Urinary bladder (tissue), 4 donors: ENCODE data around the gene MED27. TPM values are rescaled to one million over a fixed set of nuclear protein-coding genes. Genes with fewer than 3 reads are reported as not detected.

Experiments used
- DNase-seq: peaks from one replicate; pipeline ENCODE4 v3.0.0-alpha.2; 2015; ENCODE audit errors: extremely low spot score
- H3K27ac ChIP-seq: one replicate; pipeline ENCODE4 v1.5.1; 2013; ENCODE audit warnings: low read depth, mild to moderate bottlenecking, moderate library complexity
- H3K36me3 ChIP-seq: one replicate; pipeline ENCODE4 v1.6.1; 2013; ENCODE audit warnings: mild to moderate bottlenecking, moderate library complexity; ENCODE audit not compliant: insufficient read depth
- H3K4me1 ChIP-seq: one replicate; pipeline ENCODE4 v1.6.1; 2013; ENCODE audit warnings: mild to moderate bottlenecking, moderate library complexity; ENCODE audit not compliant: insufficient read depth
- H3K4me3 ChIP-seq: one replicate; pipeline ENCODE4 v1.5.1; 2013; ENCODE audit warnings: low read depth, low read length
- WGBS: extraction: QIAGEN DNeasy Blood & Tissue Kit; methylation state at CpG from one replicate; pipeline ENCODE4 v1.1.7; 2013; 5-methylcytosine and 5-hydroxymethylcytosine counted together
- polyA plus RNA-seq: library from polyadenylated mRNA; stranded (reverse); fragments of 200-250 nt; gene quantifications from one replicate; pipeline ENCODE4 v1.2.3, GENCODE V29; 2013
- total RNA-seq: library from RNA; depleted of rRNA; stranded (reverse); fragments of >200 nt; gene quantifications from one replicate; pipeline ENCODE4 v1.2.3, GENCODE V29; 2014
- donor health status: healthy with polysubstance abuse.
- donor health status: healthy.

Gene MED27
- total and polyA plus RNA-seq, 2 donors = 7.7 to 26.6 TPM

DNA sequence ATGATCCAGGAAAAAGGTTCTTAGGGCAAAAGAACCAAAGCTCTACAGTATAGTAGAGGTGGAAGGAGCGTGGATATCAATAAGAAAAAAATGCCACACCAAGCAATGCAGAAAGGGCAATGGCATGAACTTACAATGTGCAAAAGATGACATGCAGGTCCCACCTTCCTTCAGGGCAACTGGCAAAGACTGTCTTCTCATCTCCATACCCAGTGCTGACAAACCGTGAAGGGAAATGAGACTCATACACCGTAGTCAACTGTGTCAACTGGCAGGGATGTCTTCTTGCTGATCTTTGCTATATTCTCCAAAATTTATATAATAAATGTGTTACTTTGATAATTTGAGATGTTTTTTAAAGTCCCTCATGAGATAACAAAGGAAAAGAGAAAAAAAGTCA lies 36.0 kb downstream of the MED27 start:
- H3K4me1 ChIP-seq = no peaks in the 10 kb centered on the region
- no peak for DNase-seq
- no peak overlapping the region for H3K27ac ChIP-seq
- H3K36me3 ChIP-seq = no peaks in the 10 kb centered on the region
- 94% methylated on average over 3 of the region's 3 CpGs for WGBS
- no peak overlapping the region for H3K4me3 ChIP-seq

DNA sequence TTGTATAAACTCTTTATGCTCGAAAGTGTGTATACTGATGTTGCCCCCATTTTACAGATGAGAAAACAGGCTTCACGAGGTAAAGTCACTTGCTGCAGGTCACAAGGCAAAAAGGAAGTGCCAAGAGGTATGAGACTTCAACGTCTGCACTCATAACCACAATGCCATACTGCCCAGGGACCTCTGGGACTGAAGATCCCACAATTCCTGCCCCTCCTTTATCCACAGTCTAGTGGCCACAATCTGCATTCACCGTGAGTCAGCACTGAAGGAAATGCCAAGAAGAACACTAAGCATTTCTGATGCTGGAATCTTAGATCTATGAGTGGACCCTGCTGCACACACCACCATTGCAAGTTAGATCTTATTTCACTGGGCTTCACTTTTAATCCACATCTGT lies 37.3 kb downstream of the MED27 start:
- DNase-seq = no peak
- H3K4me1 ChIP-seq = no peaks in the 10 kb centered on the region
- H3K4me3 ChIP-seq = no peak overlapping the region
- no peaks in the 10 kb centered on the region for H3K36me3 ChIP-seq
- 77% methylated on average over 4 of the region's 4 CpGs for WGBS
- no peak overlapping the region for H3K27ac ChIP-seq

DNA sequence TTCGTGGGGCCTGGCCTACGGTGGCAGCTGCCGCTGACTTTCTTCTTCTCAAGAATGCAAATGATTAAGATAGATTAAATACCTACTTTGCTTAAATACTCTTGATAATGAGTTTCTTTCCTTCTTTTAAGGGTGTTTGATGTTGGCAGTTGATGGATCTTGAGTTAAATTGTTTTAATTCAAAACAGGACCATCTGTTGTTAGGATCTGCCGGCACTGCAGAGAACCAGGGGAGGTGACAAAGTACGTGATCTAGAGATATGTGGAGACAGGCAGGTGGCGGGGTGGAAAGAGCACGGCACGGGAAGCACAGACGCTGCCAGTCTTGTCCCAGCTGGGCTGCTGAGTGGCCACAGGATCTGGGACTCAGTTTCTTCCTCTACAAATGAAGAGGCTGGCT lies 37.9 kb downstream of the MED27 start:
- DNase-seq = no peak
- H3K4me1 ChIP-seq = no peaks in the 10 kb centered on the region
- H3K36me3 ChIP-seq = no peaks in the 10 kb centered on the region
- H3K27ac ChIP-seq = no peak overlapping the region
- 81% methylated on average over 9 of the region's 9 CpGs for WGBS
- no peak overlapping the region for H3K4me3 ChIP-seq

DNA sequence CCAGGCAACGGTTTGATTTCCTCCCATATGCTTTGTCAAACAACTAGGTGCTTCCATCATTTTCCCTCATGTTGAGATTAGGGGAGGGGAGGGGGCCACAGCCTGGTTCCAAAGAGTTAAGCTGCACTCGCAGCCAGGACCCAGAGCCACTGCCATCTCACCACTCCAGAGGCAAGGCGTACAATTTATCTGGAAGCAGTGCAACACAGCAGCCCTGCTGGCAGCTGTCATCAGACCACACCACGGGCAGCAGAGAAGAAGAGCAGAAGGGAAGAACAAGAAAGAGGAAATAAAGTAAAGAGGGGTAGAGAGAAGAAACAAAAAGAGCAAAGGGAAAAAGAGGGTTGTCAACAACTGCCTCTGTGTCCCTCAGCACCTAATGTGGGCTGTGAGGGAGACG lies 38.9 kb downstream of the MED27 start:
- Histone ChIP-seq H3K27ac (no peak overlapping the region), H3K36me3 (no peaks in the 10 kb centered on the region), H3K4me3 (no peak overlapping the region), H3K4me1 (no peaks in the 10 kb centered on the region)
- no peak for DNase-seq
- WGBS = 77% methylated on average over 5 of the region's 5 CpGs

DNA sequence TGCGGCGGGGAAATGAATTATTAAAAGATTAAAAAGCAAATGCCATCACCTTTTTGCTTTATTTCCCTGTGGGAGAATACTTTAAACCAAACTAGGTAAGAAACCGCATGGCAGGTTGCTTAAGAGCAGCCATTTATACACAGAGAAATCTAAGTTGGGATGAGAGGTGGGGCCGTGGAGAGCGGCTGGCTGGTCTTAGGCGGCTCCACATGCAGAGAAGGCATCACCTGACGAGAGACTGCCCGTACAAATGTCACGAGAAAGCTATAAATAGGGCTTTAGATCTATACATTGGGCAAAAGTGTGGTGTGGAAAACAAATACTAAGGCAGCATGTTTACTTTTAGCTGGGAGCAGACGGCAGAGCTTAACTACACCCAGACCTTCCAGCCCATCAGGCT lies 39.4 kb downstream of the MED27 start:
- WGBS = 92% methylated on average over 10 of the region's 10 CpGs

DNA sequence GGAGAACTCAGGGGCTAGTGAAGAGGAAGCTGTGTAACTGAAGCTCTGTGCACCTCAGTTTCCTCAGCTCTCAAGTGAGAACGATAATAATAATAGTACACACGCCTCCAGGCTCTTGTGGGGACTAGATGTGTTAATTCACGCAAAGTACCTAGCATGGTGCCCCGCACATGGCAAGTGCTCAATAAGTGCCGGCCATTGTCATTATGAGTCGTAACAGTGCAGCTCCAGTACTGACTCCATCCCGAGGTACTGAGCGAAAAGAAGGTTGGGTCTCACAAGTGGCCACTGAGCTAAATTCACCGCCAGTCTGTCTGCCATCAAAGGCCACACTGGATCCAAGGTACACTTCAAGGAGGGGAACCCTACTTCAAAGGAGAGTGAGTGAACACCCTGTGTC lies 40.4 kb downstream of the MED27 start:
- H3K4me1 ChIP-seq = no peaks in the 10 kb centered on the region
- H3K4me3 ChIP-seq = no peak overlapping the region
- H3K36me3 ChIP-seq = no peaks in the 10 kb centered on the region
- 95% methylated on average over 9 of the region's 9 CpGs for WGBS
- DNase-seq = no peak
- no peak overlapping the region for H3K27ac ChIP-seq

More for the DNA sequence above, 39.4 kb downstream of the MED27 start:
- H3K4me1 ChIP-seq = no peaks in the 10 kb centered on the region
- H3K36me3 ChIP-seq = no peaks in the 10 kb centered on the region
- no peak overlapping the region for H3K4me3 ChIP-seq
- no peak for DNase-seq
- no peak overlapping the region for H3K27ac ChIP-seq

DNA sequence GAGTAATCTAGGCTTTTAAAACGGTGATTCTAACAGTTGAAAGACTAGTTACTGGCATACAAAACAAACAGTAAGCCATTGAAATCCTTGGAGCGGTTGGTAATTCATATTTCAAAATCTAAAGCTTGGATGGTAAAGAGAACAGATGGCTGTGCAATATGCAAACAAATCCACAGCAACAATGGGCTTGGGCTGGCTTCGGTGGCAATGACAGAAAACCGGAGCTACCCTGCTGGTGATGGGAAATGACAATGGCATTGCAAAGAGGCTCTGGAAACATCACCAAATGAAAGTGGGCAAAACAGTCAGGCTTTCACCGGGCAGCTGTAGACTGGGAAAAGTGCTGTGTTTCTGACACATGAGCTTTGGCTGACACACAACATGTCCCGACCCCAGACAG lies 42.2 kb downstream of the MED27 start:
- 84% methylated on average over 6 of the region's 6 CpGs for WGBS
- no peaks in the 10 kb centered on the region for H3K4me1 ChIP-seq
- H3K4me3 ChIP-seq = no peak overlapping the region
- no peaks in the 10 kb centered on the region for H3K36me3 ChIP-seq
- no peak for DNase-seq
- no peak overlapping the region for H3K27ac ChIP-seq

DNA sequence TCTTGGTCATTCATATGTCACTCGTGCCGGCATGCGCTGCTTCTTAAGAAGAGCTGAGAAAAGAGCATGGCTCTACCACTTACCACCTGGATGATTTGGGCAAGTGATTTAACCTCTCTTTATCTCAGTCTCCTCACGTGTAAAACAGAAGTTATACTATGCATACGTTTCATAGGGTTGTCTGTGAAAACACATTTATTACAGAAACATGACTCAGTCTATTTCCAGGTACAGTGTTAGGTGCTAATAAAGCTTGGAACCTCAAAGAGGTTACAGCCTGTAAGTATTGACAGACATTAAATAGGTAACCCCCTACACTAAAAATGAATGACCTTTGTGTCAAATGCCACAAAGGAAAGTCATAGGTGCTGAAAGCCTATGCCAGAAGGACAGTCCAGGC lies 43.1 kb downstream of the MED27 start:
- no peak overlapping the region for H3K4me3 ChIP-seq
- H3K36me3 ChIP-seq = no peaks in the 10 kb centered on the region
- no peaks in the 10 kb centered on the region for H3K4me1 ChIP-seq
- WGBS = 89% methylated on average over 5 of the region's 5 CpGs
- no peak for DNase-seq
- no peak overlapping the region for H3K27ac ChIP-seq

DNA sequence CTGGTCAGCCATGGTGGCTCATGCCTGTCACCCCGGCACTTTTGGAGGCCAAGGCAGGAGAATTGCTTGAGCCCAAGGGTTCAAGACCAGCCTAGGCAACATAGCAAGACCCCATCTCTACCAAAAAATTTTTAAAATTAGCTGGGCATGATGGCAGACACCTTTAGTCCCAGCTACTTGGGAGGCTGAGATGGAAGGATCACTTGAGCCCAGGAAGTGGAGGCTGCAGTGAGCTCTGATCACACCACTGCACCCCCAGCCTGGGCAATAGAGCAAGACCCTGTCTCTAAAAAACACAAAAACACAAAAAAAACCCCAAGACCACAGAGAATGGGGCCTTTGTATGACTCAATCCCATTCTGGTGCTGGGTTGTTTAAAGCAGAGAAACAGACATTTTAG lies 44.0 kb downstream of the MED27 start:
- 96% methylated on average over 1 of the region's 1 CpG for WGBS
- Histone ChIP-seq H3K4me1 (no peaks in the 10 kb centered on the region), H3K27ac (no peak overlapping the region), H3K36me3 (no peaks in the 10 kb centered on the region), H3K4me3 (no peak overlapping the region)
- DNase-seq = no peak

DNA sequence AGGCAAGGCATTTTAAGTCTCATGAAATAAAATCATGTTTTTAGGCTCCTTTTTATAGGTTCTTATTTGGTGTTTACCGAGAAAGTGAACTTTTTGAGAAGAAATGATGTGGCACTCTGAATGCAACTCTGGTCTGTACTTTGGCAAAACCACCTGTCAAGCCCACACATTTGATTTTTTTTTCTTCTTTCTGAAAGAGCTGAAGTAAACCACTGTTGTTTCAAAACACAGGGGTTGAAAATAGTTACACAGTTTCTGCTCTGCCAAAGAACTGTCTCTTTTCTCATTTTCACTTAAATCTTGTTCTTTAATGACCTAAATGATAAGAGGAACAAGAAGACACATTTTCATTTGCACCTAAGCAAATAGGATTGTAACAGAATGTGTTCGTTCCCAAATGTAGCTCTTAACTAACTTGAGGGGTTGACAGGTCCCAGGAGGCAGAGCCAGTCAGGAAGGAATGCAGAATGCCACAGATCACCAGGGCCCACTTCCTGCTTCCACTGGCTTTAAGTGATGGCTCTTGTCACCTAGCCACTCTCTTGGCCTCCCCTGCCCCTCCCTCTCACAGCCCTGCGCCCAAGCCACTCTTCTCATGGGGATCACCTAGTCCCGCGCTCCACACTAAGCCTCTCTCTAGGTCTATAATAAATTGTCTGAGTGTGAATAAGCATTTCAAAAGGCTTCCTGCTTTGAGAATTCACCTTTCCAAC lies 47.3 kb downstream of the MED27 start:
- no peak overlapping the region for H3K27ac ChIP-seq
- no peaks in the 10 kb centered on the region for H3K36me3 ChIP-seq
- DNase-seq = no peak
- H3K4me1 ChIP-seq = no peaks in the 10 kb centered on the region
- H3K4me3 ChIP-seq = no peak overlapping the region
- WGBS = 84% methylated on average over 5 of the region's 5 CpGs

DNA sequence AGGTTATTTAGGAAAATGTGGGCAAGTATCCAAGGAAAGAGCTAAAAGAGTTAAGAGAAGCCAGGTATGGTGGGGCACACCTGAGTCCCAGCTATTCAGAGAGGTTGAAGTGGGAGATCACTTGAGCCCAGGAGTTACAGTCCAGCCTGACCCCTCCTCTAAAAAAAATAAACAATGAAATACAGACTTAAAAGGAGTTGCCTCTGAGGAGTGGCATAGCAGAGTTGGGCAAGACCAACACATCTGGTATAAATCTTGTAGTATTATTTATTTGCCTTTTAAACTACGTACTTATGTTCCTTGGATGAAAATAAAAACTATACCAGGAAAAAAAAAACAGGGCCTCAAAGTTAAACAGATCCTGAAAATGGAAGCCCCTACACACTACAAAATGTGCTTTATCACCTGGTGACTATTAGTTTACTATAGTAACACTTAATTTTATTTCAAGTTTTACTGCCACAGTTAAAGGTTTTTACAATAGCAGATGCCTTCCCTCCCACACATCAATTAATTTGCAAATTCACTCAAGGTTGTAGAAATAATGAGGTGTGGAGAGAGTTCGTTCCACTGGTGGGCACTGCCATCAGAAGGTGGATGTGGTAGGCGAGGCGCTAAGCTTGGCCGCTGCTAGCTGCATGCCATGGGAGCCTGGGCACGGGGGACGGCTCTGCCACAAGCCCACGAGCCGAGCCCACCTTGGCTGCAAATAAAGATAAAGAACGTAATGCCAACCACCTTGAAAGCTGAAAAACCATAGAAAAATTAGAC lies 48.0 kb downstream of the MED27 start:
- WGBS = 92% methylated on average over 10 of the region's 10 CpGs
- no peak overlapping the region for H3K4me3 ChIP-seq
- H3K27ac ChIP-seq = no peak overlapping the region
- DNase-seq = no peak
- H3K36me3 ChIP-seq = no peaks in the 10 kb centered on the region
- H3K4me1 ChIP-seq = no peaks in the 10 kb centered on the region

DNA sequence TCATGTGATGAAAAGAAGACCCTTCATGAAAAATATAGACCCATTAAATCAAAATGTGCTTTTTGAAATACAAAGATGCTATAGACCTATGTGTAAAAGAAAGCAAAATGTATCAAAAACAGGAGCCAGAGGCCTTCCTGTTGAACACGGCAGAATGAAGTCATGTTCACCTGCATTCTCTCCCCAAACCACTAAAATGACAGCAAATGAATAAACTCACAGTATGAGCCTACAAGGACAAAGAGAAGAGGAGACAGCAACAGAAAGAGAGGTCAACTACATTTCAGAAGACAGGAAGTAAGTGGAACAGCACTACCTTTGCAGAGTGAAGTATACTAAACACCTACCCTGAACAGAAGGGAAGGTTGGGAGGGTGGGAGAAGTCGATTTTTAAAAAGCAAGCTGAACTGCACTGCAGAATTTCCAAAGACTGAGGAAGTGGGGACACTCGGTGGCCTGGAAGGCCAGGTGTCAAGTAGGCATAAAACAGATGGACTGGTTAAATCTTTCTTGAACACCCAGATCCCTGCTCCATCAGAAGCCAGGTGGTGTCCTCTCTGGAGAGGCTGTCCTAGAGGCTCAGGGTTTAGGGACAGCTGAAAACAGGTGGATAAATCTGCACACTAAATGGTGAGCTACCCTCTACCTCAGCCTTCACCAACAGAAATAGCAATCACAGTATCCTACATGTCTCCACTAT lies 48.9 kb downstream of the MED27 start:
- no peaks in the 10 kb centered on the region for H3K36me3 ChIP-seq
- no peaks in the 10 kb centered on the region for H3K4me1 ChIP-seq
- no peak overlapping the region for H3K4me3 ChIP-seq
- no peak overlapping the region for H3K27ac ChIP-seq
- no peak for DNase-seq
- WGBS = 84% methylated on average over 3 of the region's 3 CpGs

DNA sequence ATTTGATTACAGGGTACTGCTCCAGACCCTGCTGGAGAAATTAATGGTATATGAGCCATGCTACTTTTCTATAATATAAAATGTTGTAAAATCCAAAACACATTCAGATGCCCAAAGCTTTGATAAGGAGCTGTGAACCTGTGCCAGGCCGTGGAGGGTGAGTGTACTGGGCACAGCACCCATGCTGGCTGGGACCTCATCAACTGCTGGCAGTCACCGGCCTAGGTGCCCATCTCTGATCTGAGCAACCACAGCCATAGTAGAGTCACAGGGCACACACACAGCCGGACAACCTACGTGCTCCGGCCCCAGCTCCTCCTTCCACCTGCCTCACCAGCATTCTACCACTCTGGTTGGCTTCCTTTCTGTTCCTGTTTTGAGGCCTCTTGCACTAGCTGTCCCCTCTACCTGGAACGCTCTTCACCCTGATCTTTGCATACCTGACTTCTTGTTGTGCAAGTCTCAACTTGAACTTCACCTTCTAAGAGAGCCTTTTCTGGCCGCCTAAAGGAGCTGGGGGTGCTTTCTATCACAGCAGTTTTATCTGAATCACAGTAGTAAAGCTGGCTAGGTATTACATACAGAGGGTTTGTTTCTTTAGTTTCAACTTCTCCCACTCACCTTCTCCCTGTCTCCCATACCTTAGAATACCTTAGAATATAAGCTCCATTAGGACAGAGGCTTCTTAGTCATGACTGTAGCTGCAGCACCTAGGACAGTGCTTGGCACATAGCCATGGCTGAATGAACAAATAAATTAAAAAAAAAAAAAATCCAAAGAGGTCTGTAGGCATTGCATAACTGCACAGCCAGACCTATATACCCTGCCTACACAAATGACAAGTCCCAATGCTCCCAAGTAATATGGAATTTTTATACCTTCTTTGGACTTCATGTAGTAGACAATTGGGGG lies 51.7 kb downstream of the MED27 start:
- H3K4me3 ChIP-seq = no peak overlapping the region
- H3K36me3 ChIP-seq = no peaks in the 10 kb centered on the region
- DNase-seq = peak; percentile 62
- WGBS = 89% methylated on average over 7 of the region's 7 CpGs
- no peak overlapping the region for H3K27ac ChIP-seq
- H3K4me1 ChIP-seq = no peaks in the 10 kb centered on the region
